Muscle of leg (tissue), 11 donors: Measurements from ENCODE around the gene CABYR. TPM values are rescaled to one million over a fixed set of nuclear protein-coding genes. Genes with fewer than 3 reads are reported as not detected.
A peak's percentile ranks its signal among the peaks of the same experiment; 100 is the strongest.

Experiments
- DNase-seq: peaks from one replicate; pipeline ENCODE4 v3.0.0; 2013
- H3K27ac ChIP-seq: one replicate; pipeline ENCODE4 v1.5.1; 2013; ENCODE audit warnings: mild to moderate bottlenecking, low read length, control low read depth
- H3K27me3 ChIP-seq: one replicate; pipeline ENCODE4 v1.6.1; 2013; ENCODE audit warnings: low read length; ENCODE audit not compliant: control insufficient read depth, insufficient read depth
- H3K36me3 ChIP-seq: one replicate; pipeline ENCODE4 v1.6.1; 2013; ENCODE audit warnings: low read length; ENCODE audit not compliant: control insufficient read depth, insufficient read depth
- H3K4me1 ChIP-seq: one replicate; pipeline ENCODE4 v1.6.1; 2013; ENCODE audit warnings: low read length; ENCODE audit not compliant: control insufficient read depth, insufficient read depth
- H3K4me3 ChIP-seq: one replicate; pipeline ENCODE4 v1.5.1; 2013; ENCODE audit warnings: low read length, control low read depth
- H3K9me3 ChIP-seq: replicated peaks from 2 replicates; pipeline ENCODE4 v1.6.1; 2013; ENCODE audit warnings: low read depth, low read length; ENCODE audit not compliant: control insufficient read depth
- WGBS: methylation state at CpG from one replicate; pipeline ENCODE4 v1.1.5; 2013; ENCODE audit warnings: missing lambda C conversion rate; ENCODE audit not compliant: insufficient coverage; 5-methylcytosine and 5-hydroxymethylcytosine counted together
- polyA plus RNA-seq, 8 donors: library from polyadenylated mRNA; unstranded; fragments of 120-200 nt; gene quantifications; one replicate each; pipeline versions ENCODE4 v1.2.1 to v1.2.3, GENCODE V29; 2013; ENCODE audit warnings: inconsistent platforms in 1 of 8, low replicate concordance in 1 of 8; ENCODE audit not compliant: insufficient read length in 8 of 8, insufficient read depth in 1 of 8
- total RNA-seq: library from RNA; stranded (reverse); fragments of 120-200 nt; gene quantifications from one replicate; pipeline ENCODE4 v1.2.4, GENCODE V29; 2013

CABYR gene
- total and polyA plus RNA-seq, 9 donors: 2.0 to 6.9 (median 3.3) TPM

GRCh38 chr18:24161304-24161703, 22.4 kb downstream of the CABYR start:
- H3K4me1 ChIP-seq: no peaks in the 10 kb centered on the region
- no peak for DNase-seq
- H3K4me3 ChIP-seq: no peak overlapping the region
- no peak overlapping the region for H3K27ac ChIP-seq
- no peaks in the 10 kb centered on the region for H3K9me3 ChIP-seq
- no CpG with 5 or more reads among the region's 2 CpGs for WGBS
- H3K36me3 ChIP-seq: peaks cover 46% of the 10 kb centered on the region
- H3K27me3 ChIP-seq: no peaks in the 10 kb centered on the region

DNA sequence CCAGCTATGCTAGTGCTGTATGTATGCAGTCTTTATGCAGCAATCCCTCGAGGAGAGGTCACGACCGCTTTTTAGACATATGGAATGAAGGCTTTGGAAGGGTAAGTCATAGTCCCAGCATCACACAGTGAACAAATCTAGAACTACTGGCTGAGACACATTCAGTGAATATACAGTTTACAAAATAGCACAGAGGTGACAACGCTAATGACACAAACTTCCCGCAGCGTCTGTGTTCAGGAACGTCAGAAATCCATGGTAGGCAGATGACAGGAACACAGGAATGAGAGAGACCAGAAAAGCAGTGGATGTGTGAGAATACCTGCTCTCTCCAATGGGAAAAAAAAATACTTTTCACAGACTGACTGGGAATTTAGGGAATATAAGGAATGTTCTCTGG, 29.6 kb downstream of the CABYR start:
- H3K36me3 ChIP-seq: peaks cover 47% of the 10 kb centered on the region
- H3K27me3 ChIP-seq: no peaks in the 10 kb centered on the region
- H3K27ac ChIP-seq: no peak overlapping the region
- no peaks in the 10 kb centered on the region for H3K4me1 ChIP-seq
- no peak overlapping the region for H3K4me3 ChIP-seq
- WGBS: no CpG with 5 or more reads among the region's 7 CpGs
- H3K9me3 ChIP-seq: no peaks in the 10 kb centered on the region
- DNase-seq: no peak

DNA sequence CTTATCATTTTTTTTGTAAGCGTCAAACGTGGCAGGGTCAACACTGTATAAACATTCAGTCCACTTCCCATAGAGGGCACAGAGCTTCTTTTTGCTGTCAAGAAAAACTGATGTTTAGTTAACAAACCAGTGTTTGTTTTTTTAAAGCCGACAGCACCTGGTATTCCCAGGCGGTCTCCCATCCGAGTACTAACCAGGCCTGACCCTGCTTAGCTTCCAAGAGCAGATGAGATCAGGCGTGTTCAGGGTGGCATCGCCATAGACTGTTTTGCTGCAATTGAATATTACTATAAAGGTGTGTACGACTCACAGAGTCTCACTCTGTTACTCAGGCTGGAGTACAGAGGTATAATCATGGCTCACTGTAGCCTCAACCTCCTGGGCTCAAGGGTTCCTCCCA, 31.5 kb downstream of the CABYR start:
- H3K4me3 ChIP-seq: no peak overlapping the region
- peaks cover 41% of the 10 kb centered on the region for H3K36me3 ChIP-seq
- no peaks in the 10 kb centered on the region for H3K27me3 ChIP-seq
- no peak overlapping the region for H3K27ac ChIP-seq
- no peaks in the 10 kb centered on the region for H3K9me3 ChIP-seq
- no peaks in the 10 kb centered on the region for H3K4me1 ChIP-seq
- 88% methylated on average over 5 of the region's 8 CpGs for WGBS
- DNase-seq: no peak

DNA sequence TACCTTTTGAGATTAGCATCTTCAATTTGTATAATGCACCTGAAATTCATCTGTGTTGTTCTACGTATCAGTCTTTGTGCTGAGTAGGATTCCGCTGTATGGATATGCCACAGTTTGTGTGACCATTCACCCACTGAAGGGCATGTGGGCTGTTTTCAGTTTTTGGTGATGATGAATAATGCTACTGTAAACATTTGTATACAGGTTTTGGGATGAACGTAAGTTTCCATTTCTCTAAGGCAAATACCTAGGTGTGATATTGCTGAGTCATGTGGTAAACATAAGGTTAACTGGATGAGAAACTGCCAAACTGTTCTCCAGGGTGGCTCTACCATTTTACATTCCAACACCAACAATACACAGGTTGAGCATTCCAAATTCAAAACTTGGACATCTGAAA, 35.1 kb downstream of the CABYR start:
- Histone ChIP-seq H3K4me3 (no peak overlapping the region), H3K36me3 (peaks cover 23% of the 10 kb centered on the region), H3K9me3 (no peaks in the 10 kb centered on the region), H3K27ac (no peak overlapping the region), H3K27me3 (no peaks in the 10 kb centered on the region), H3K4me1 (no peaks in the 10 kb centered on the region)
- WGBS: 100% methylated on average over 1 of the region's 3 CpGs
- DNase-seq: no peak

- no peaks in the 10 kb centered on the region for H3K4me1 ChIP-seq
- H3K27ac ChIP-seq: no peak overlapping the region
- DNase-seq: peak; percentile 57
- no peak overlapping the region for H3K4me3 ChIP-seq
- 83% methylated on average over 1 of the region's 7 CpGs for WGBS
- H3K9me3 ChIP-seq: no peaks in the 10 kb centered on the region
- H3K27me3 ChIP-seq: no peaks in the 10 kb centered on the region
- peaks cover 17% of the 10 kb centered on the region for H3K36me3 ChIP-seq
Measured at GRCh38 chr18:24176727-24177416, 38.0 kb downstream of the CABYR start.

DNA sequence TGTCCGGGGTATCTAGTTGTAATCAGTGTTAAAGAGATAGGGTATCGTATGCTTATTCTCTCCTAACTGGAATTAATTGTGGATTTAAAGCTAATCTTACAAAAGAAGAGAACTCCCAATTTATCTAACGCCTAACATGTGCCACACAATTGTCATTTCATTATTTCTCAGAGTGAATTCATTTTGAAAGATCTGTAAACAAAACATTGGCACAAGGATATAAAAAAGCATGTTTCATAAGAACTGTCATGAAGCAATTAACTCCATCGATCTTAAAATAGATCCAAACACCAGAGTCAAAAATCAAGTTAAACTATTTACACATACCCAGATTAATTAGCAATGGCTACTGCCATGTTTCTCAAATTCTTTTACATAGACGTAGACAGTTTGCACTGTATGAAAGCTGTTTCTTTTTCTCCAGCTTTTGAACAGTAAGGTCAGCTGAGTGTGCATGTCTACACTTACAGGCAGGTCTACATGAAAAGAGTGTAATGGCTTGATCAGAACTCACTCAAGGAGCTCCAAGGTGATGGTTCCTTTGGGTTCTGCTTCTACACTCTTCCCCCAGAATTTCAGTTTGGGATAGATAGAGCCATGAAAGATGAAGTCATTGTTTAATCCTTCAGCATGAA, 38.8 kb downstream of the CABYR start:
- no peaks in the 10 kb centered on the region for H3K4me1 ChIP-seq
- H3K27ac ChIP-seq: no peak overlapping the region
- H3K9me3 ChIP-seq: no peaks in the 10 kb centered on the region
- no peak for DNase-seq
- H3K27me3 ChIP-seq: no peaks in the 10 kb centered on the region
- H3K4me3 ChIP-seq: no peak overlapping the region
- H3K36me3 ChIP-seq: peaks cover 18% of the 10 kb centered on the region
- WGBS: no CpG with 5 or more reads among the region's 5 CpGs

- Histone ChIP-seq H3K27me3 (no peaks in the 10 kb centered on the region), H3K4me1 (no peaks in the 10 kb centered on the region), H3K36me3 (peaks cover 14% of the 10 kb centered on the region), H3K4me3 (no peak overlapping the region), H3K27ac (no peak overlapping the region), H3K9me3 (no peaks in the 10 kb centered on the region)
- DNase-seq: no peak
- WGBS: no CpG with 5 or more reads among the region's 1 CpG
Measured at GRCh38 chr18:24180048-24180447, 41.2 kb downstream of the CABYR start.

- Histone ChIP-seq H3K9me3 (no peaks in the 10 kb centered on the region), H3K27ac (no peak overlapping the region), H3K4me1 (no peaks in the 10 kb centered on the region), H3K27me3 (no peaks in the 10 kb centered on the region), H3K4me3 (no peak overlapping the region), H3K36me3 (peaks cover 12% of the 10 kb centered on the region)
- WGBS: no CpG with 5 or more reads among the region's 2 CpGs
- DNase-seq: no peak
Measured at GRCh38 chr18:24181806-24182205, 42.9 kb downstream of the CABYR start.

- peaks cover 17% of the 10 kb centered on the region for H3K4me1 ChIP-seq
- no peak overlapping the region for H3K27ac ChIP-seq
- no peaks in the 10 kb centered on the region for H3K9me3 ChIP-seq
- no peak overlapping the region for H3K4me3 ChIP-seq
- DNase-seq: no peak
- H3K36me3 ChIP-seq: peaks cover 6% of the 10 kb centered on the region
- no peaks in the 10 kb centered on the region for H3K27me3 ChIP-seq
- WGBS: 92% methylated on average over 5 of the region's 7 CpGs
Measured at GRCh38 chr18:24185805-24186204, 46.9 kb downstream of the CABYR start.

DNA sequence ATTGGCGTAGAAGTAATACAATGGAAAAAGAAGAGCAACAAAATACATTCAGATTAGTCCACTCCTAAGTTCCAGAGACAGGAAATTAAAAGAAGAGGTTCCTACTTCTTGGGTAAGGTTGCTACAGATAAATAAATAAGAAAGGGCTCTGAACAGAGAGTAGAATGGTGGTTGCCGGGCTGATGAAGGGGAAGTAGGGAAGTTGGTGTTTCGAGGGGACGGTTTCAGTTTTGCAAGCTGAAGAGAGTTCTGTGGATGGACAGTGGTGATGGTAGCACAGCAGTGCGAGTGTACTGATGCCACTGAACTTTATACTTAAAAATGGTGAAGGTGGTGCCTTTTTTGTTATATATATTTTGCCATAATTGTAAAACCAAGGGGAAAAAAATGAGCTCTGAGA, 48.2 kb downstream of the CABYR start:
- H3K27me3 ChIP-seq: no peaks in the 10 kb centered on the region
- H3K36me3 ChIP-seq: peaks cover 4% of the 10 kb centered on the region
- no peaks in the 10 kb centered on the region for H3K9me3 ChIP-seq
- H3K4me3 ChIP-seq: no peak overlapping the region
- peaks cover 17% of the 10 kb centered on the region for H3K4me1 ChIP-seq
- no peak overlapping the region for H3K27ac ChIP-seq
- 100% methylated on average over 1 of the region's 5 CpGs for WGBS
- DNase-seq: no peak
